NB4 (cell line): ENCODE results near the gene CIAO3.
"Not testable (repeated sequence)": the region's sequence is repeated elsewhere in the genome, so short reads cannot be mapped to it uniquely, and the experiment has no call there.

ENCODE experiments used
- DNase-seq: peaks from one replicate; pipeline ENCODE4 v3.0.0; 2010; ENCODE audit warnings: low read depth
- H3K4me3 ChIP-seq: one replicate; pipeline ENCODE4 v1.5.1; 2011; ENCODE audit warnings: mild to moderate bottlenecking, low read depth, low read length, moderate library complexity
- MAX ChIP-seq: IDR thresholded peaks from 2 replicates; pipeline ENCODE4 v1.6.1; 2011; ENCODE audit warnings: low read depth, low read length
- MYC ChIP-seq: IDR thresholded peaks from 2 replicates; pipeline ENCODE4 v1.6.1; 2011; ENCODE audit warnings: low read depth, low read length
- POLR2A ChIP-seq: IDR thresholded peaks from 2 replicates; pipeline ENCODE4 v1.6.1; 2011; ENCODE audit warnings: mild to moderate bottlenecking; ENCODE audit not compliant: insufficient read length; ENCODE audit errors: extremely low read depth
- TF ChIP-seq, protein P1 (sequence below): IDR thresholded peaks from one replicate; pipeline ENCODE4 v1.5.1; 2012; ENCODE audit warnings: low read depth, low read length

CIAO3 gene

GRCh38 chr16:776824-777223, 36.0 kb upstream of the CIAO3 start:
- no peak for TF ChIP-seq MAX
- no peak overlapping the region for H3K4me3 ChIP-seq
- no peak for DNase-seq

- H3K4me3 ChIP-seq, DNase-seq: not testable (repeated sequence)
Measured at GRCh38 chr16:776298-776697, 35.5 kb upstream of the CIAO3 start.

GRCh38 chr16:775236-775796, 34.5 kb upstream of the CIAO3 start:
- H3K4me3 ChIP-seq = no peak overlapping the region
- TF ChIP-seq, protein P1, sequence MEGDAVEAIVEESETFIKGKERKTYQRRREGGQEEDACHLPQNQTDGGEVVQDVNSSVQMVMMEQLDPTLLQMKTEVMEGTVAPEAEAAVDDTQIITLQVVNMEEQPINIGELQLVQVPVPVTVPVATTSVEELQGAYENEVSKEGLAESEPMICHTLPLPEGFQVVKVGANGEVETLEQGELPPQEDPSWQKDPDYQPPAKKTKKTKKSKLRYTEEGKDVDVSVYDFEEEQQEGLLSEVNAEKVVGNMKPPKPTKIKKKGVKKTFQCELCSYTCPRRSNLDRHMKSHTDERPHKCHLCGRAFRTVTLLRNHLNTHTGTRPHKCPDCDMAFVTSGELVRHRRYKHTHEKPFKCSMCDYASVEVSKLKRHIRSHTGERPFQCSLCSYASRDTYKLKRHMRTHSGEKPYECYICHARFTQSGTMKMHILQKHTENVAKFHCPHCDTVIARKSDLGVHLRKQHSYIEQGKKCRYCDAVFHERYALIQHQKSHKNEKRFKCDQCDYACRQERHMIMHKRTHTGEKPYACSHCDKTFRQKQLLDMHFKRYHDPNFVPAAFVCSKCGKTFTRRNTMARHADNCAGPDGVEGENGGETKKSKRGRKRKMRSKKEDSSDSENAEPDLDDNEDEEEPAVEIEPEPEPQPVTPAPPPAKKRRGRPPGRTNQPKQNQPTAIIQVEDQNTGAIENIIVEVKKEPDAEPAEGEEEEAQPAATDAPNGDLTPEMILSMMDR = no peak
- no peak for TF ChIP-seq MYC
- no peak for TF ChIP-seq MAX
- DNase-seq = no peak

DNA sequence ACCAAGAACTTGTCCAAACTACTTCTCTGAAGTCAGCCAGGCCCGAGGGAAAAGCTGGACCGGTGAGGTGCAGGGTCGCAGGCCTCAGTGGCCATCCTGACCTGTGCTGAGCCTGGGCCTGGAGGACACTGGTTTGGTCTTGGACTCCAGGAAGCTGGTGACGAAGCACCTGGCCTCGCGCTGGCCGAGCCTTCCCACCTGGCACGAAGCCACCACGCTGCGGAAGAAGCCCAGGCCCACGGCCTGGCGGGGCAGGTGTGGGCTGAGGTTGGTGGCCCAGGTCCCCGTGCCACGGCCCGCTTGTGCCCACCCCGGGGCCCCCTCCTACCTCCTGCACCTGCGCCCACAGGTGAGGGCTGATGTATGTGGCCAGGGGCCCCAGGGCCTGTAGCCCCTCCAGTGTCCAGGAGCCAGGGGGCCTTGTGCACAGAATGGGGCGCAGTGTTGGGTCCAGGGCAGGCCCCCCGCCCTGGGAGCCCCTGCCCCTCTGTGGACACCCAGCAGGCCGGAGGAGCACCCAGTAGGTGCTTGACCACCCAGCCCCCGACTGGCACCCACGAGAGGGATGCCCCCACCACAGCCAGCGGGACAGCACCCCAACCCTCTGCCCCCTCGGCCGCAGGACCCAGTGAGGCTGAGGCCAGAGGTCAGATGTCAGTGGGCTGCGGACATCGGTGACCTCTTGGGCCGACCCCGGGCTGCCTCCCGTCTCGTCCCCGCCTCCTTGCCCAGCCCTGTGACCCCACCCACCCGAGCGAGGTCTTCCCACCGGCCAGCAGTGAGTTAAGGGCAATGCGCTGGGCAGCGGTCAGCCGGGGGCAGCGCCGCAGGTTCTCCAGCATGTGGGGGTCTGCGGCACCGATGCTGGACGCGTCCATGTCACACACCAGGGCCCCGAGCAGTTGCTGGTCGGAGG, 33.5 kb upstream of the CIAO3 start:
- H3K4me3 ChIP-seq = no peak overlapping the region
- TF ChIP-seq MYC = no peak
- TF ChIP-seq, protein P1 = no peak
- no peak for TF ChIP-seq POLR2A
- no peak for TF ChIP-seq MAX
- no peak for DNase-seq

DNA sequence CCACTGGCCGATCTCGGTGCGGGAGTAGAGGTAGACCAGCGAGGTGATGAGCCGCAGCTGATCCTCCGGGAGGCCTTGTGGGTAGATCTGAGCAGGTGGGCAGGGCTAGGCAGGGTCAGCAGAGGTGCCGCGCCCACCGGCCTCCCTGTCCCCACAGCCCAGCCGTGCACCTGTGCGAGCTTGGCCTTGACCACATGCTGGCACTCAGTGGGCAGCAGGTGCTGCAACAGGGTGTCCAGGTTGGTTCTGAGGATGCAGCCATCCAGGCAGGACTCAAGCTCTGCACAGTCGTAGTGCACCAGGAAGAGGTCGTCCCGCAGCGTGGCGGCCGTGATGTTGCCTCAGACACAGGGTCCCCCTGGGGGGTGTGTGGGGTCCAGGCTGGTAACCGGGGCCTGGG, 32.2 kb upstream of the CIAO3 start:
- TF ChIP-seq MYC = no peak
- TF ChIP-seq, protein P1 = no peak
- no peak for TF ChIP-seq POLR2A
- no peak for TF ChIP-seq MAX
- no peak overlapping the region for H3K4me3 ChIP-seq
- DNase-seq = no peak

GRCh38 chr16:770411-770810, 29.6 kb upstream of the CIAO3 start:
- TF ChIP-seq MAX = no peak
- no peak for TF ChIP-seq MYC
- TF ChIP-seq, protein P1 = no peak
- no peak for TF ChIP-seq POLR2A

DNA sequence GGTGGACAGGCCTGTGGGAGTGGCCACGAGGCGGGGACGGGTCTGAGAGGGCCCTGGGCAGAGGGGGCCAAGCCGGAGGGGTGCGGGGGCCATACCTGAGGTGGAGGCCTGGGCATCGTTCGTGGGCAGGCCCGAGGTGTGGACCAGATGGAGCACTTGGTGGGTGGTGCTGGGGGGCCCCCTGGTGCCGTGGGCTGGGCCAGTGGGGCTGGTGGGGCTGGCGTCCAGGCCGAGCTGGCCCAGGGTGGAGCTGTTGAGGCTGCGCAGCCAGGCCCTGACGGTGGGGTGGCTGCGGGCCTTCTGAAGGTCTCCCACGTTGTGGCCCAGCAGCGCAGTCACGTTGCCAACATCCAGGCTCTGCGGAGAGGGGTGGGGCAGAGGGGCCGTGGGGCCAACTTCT, 29.1 kb upstream of the CIAO3 start:
- no peak for DNase-seq
- TF ChIP-seq, protein P1 = no peak
- H3K4me3 ChIP-seq = no peak overlapping the region

More at GRCh38 chr16:770411-770810, 29.6 kb upstream of the CIAO3 start:
- no peak for DNase-seq
- no peak overlapping the region for H3K4me3 ChIP-seq
